Thyroid gland (tissue), 4 donors: Measurements from ENCODE around the gene ARHGAP24. TPM values are rescaled to one million over a fixed set of nuclear protein-coding genes. Genes with fewer than 3 reads are reported as not detected.

ENCODE experiments used
- DNase-seq, 2 donors: peaks; one replicate each; pipeline ENCODE4 v3.0.0-alpha.2; 2019
- H3K27ac ChIP-seq, 3 donors: fragments of 200-600 bp; sonication (generic); 1 replicate in 2 of 3; 2 replicates in 1 of 3; pipeline ENCODE4 v1.5.1; 2016 to 2019; ENCODE audit warnings: mild to moderate bottlenecking in 1 of 3, moderate library complexity in 1 of 3
- H3K27me3 ChIP-seq: fragments of 200-600 bp; sonication (generic); one replicate; pipeline ENCODE4 v1.5.1; 2019
- H3K36me3 ChIP-seq, 2 donors: fragments of 200-600 bp; sonication (generic); one replicate each; pipeline ENCODE4 v1.5.1; 2016 to 2019
- H3K4me1 ChIP-seq, 2 donors: fragments of 200-600 bp; sonication (generic); one replicate each; pipeline ENCODE4 v1.5.1; 2017 to 2019
- H3K4me3 ChIP-seq, 3 donors: fragments of 200-600 bp; sonication (generic); replicated peaks in 1 of 3; 1 replicate in 2 of 3; 2 replicates in 1 of 3; pipeline ENCODE4 v1.5.1; 2016; ENCODE audit warnings: mild to moderate bottlenecking in 1 of 3
- H3K9me3 ChIP-seq: fragments of 200-600 bp; sonication (generic); one replicate; pipeline ENCODE4 v1.5.1; 2017
- POLR2A ChIP-seq, 2 donors: fragments of 450-650 bp; IDR thresholded peaks; one replicate each; pipeline ENCODE4 v1.6.1; 2017; ENCODE audit warnings: antibody characterized with exemption in 2 of 2, mild to moderate bottlenecking in 2 of 2, moderate library complexity in 1 of 2
- WGBS, 2 donors: methylation state at CpG; one replicate each; pipeline ENCODE4 v1.1.5; 2017; 5-methylcytosine and 5-hydroxymethylcytosine counted together
- intact Hi-C: fragments of 100-400 bp; cut with DNase I; formaldehyde crosslinking; loops from one replicate; pipeline ENCODE4 v1.15.1; 2023
- total RNA-seq, 4 donors: library from RNA; depleted of rRNA; stranded (reverse); fragments of >200 nt; gene quantifications; one replicate each; pipeline ENCODE4 v1.2.3, GENCODE V29; 2016
- TF ChIP-seq, protein P1 (sequence below), 6 experiments: fragments of 200-600 bp in 3 of 6; fragments of 450-650 bp in 3 of 6; sonication (generic) in 3 of 6; IDR thresholded peaks; one replicate each; pipeline ENCODE4 v1.5.1; 2016 to 2019; ENCODE audit warnings: antibody characterized with exemption in 6 of 6, mild to moderate bottlenecking in 2 of 6, inconsistent platforms in 1 of 6, moderate library complexity in 1 of 6

ARHGAP24 gene
- total RNA-seq, 4 donors from 2014 or later: 20.8 to 70.3 (median 52.4) TPM

DNA sequence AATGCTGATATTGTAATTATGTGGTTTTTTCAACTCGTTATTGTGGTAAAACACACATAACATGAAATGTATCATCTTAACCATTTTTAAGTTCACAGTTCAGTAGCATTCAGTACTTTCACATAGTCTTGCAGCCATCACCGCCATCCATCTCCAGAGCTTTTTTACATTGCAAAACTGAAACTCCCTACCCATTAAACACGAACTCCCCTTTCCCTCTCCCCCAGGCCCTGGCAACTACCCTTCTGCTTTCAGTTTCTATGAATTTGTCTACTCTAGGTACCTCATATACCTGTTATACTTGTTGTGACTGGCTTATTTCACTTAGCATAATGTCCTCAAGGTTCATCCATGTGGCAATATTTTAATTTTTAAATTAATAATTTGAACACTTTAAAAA, 504.3 kb downstream of the ARHGAP24 start:
- Histone ChIP-seq H3K4me3 (no peak overlapping the region), H3K27me3 (no peaks in the 10 kb centered on the region), H3K27ac (no peak overlapping the region), H3K4me1 (no peaks in the 10 kb centered on the region), H3K9me3 (no peaks in the 10 kb centered on the region), H3K36me3 (no peaks in the 10 kb centered on the region)
- no peak for DNase-seq
- no peak for TF ChIP-seq POLR2A (IDR thresholded peaks at IDR 0.05)
- TF ChIP-seq, protein P1, sequence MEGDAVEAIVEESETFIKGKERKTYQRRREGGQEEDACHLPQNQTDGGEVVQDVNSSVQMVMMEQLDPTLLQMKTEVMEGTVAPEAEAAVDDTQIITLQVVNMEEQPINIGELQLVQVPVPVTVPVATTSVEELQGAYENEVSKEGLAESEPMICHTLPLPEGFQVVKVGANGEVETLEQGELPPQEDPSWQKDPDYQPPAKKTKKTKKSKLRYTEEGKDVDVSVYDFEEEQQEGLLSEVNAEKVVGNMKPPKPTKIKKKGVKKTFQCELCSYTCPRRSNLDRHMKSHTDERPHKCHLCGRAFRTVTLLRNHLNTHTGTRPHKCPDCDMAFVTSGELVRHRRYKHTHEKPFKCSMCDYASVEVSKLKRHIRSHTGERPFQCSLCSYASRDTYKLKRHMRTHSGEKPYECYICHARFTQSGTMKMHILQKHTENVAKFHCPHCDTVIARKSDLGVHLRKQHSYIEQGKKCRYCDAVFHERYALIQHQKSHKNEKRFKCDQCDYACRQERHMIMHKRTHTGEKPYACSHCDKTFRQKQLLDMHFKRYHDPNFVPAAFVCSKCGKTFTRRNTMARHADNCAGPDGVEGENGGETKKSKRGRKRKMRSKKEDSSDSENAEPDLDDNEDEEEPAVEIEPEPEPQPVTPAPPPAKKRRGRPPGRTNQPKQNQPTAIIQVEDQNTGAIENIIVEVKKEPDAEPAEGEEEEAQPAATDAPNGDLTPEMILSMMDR (IDR thresholded peaks at IDR 0.05): no peak
- WGBS, 2 donors: 79 to 83% methylated on average over 3 of the region's 3 CpGs
- intact Hi-C loops: loop anchor here (10.0 kb wide), 1 partner anchor 184 kb away; no protein-coding TSS in a partner anchor

DNA sequence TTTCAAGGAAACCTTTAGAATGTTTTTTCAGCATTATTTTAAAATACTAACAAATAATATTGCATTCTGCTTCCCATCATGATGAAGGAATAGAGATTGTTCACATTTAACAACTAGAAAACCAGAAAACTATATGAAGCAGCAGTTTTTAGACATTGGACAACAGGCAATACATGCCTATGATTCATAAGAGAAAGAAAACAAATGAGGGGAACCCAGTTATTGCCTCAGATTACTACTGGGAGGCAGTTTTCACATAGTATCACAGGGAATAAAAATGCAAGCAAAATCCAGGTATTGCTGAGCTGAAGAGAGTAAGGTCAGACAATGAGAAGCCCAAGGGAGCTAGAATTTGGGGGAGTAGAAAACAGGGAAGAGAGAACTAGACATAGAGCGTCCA, 511.3 kb downstream of the ARHGAP24 start:
- 93 to 94% methylated on average over 1 of the region's 1 CpG for WGBS, 2 donors
- no peaks in the 10 kb centered on the region for H3K9me3 ChIP-seq
- no peaks in the 10 kb centered on the region for H3K36me3 ChIP-seq
- TF ChIP-seq, protein P1 (IDR thresholded peaks at IDR 0.05): no peak
- TF ChIP-seq POLR2A (IDR thresholded peaks at IDR 0.05): no peak
- intact Hi-C loops: no loop called here
- DNase-seq: no peak
- H3K27ac ChIP-seq: no peak overlapping the region
- H3K27me3 ChIP-seq: no peaks in the 10 kb centered on the region
- H3K4me1 ChIP-seq: no peaks in the 10 kb centered on the region
- H3K4me3 ChIP-seq: no peak overlapping the region

DNA sequence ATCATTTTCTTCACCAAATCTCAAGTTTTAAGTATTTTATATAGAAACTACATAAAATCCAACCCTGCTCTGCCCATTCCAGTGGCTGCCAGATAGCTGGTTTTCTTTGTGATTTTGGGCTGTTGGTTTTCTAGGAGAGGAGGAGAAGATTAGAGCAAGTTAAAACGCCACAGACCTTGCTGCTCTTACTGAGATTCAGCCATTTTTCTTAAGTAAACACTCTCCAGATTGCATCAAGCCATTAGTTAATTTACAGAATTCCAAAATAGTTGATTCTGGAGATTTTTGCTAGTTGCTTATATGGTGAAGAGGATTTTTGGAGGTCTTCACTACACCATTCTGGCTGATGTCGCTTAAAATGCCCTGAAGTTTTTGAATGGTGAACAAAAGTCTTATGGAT, 518.7 kb downstream of the ARHGAP24 start:
- H3K4me1 ChIP-seq: no peaks in the 10 kb centered on the region
- H3K4me3 ChIP-seq: no peak overlapping the region
- H3K27ac ChIP-seq: no peak overlapping the region
- H3K27me3 ChIP-seq: no peaks in the 10 kb centered on the region
- WGBS, 2 donors: 82 to 88% methylated on average over 2 of the region's 2 CpGs
- TF ChIP-seq POLR2A (IDR thresholded peaks at IDR 0.05): no peak
- TF ChIP-seq, protein P1 (IDR thresholded peaks at IDR 0.05): no peak
- intact Hi-C loops: no loop called here
- no peak for DNase-seq
- H3K9me3 ChIP-seq: no peaks in the 10 kb centered on the region
- H3K36me3 ChIP-seq: peaks cover 0 to 8% of the 10 kb centered on the region in 2 donors

DNA sequence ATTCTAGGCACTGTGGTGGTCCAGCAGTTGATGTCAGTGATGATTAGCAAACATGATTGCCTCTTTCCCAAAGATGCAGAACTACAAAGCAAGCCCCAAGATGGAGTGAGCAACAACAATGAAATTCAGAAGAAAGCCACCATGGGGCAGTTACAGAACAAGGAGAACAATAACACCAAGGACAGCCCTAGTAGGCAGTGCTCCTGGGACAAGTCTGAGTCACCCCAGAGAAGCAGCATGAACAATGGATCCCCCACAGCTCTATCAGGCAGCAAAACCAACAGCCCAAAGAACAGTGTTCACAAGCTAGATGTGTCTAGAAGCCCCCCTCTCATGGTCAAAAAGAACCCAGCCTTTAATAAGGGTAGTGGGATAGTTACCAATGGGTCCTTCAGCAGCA, 519.6 kb downstream of the ARHGAP24 start:
- intact Hi-C loops: no loop called here
- TF ChIP-seq, protein P1 (IDR thresholded peaks at IDR 0.05): no peak
- no peak for TF ChIP-seq POLR2A (IDR thresholded peaks at IDR 0.05)
- no peak overlapping the region for H3K27ac ChIP-seq
- no peaks in the 10 kb centered on the region for H3K27me3 ChIP-seq
- no peak overlapping the region for H3K4me3 ChIP-seq
- no peaks in the 10 kb centered on the region for H3K4me1 ChIP-seq
- peaks cover 0 to 8% of the 10 kb centered on the region in 2 donors for H3K36me3 ChIP-seq
- DNase-seq: no peak
- H3K9me3 ChIP-seq: no peaks in the 10 kb centered on the region

DNA sequence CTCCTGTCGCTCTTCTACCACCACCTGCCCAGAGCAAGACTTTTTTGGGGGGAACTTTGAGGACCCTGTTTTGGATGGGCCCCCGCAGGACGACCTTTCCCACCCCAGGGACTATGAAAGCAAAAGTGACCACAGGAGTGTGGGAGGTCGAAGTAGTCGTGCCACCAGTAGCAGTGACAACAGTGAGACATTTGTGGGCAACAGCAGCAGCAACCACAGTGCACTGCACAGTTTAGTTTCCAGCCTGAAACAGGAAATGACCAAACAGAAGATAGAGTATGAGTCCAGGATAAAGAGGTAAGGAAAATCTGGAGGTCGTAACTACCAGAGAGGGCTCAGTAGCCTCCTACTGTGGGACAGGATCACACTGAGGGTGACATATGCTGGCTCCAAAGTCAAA, 520.4 kb downstream of the ARHGAP24 start:
- no peaks in the 10 kb centered on the region for H3K4me1 ChIP-seq
- peaks cover 0 to 8% of the 10 kb centered on the region in 2 donors for H3K36me3 ChIP-seq
- no peaks in the 10 kb centered on the region for H3K9me3 ChIP-seq
- DNase-seq: no peak
- no peak overlapping the region for H3K27ac ChIP-seq
- intact Hi-C loops: no loop called here
- WGBS, 2 donors: 93 to 94% methylated on average over 6 of the region's 6 CpGs
- H3K27me3 ChIP-seq: no peaks in the 10 kb centered on the region
- no peak overlapping the region for H3K4me3 ChIP-seq
- no peak for TF ChIP-seq POLR2A (IDR thresholded peaks at IDR 0.05)
- TF ChIP-seq, protein P1 (IDR thresholded peaks at IDR 0.05): no peak
